DMS53 (cell line): ENCODE data around the gene RPL39.
A peak's percentile ranks its signal among the peaks of the same experiment; 100 is the strongest.
"Not testable (repeated sequence)": the region's sequence is repeated elsewhere in the genome, so short reads cannot be mapped to it uniquely, and the experiment has no call there.

ENCODE experiments used
- DNase-seq: peaks from one replicate; lab custom pipeline; 2025; lab: John Stamatoyannopoulos, UW

The RPL39 gene

DNA sequence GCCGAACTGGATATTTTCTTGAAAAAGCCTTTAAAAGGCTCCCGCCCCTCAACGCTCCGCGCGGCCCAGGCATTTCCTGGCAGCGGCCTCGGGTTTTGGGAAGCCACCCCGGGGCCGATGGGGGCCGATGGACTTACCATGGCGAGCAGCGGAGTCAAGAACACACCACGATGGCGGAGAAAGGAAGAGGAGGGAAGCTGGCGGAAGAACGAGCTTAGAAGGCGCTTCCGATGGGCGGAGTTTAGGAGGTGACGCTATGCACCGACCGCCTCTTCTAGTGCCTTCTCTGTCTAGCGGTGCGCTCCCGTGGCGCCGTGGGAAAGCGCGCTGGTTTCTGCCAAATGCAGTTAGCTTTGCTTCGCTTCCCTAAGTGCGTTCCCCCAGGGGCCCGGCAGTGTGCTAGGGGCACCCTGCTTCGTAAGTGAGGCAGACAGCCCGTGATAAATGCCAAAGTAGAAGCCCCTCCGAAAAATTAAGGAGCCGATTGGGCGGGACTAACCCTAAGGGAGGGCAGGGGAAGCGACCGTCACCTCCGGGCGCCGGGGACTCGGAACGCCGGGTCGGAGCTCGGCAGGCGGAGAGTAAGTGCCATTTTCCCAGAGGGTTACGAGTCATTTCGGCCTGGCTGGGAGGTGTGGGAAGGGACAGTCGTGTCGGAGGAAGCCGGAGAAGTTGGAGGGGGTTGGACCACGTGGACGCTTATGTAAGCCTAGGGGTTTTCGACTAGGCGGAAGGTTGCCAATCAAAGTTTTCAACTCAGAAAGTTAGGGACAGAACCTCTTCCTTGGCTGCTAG is at the start of gene RPL39:
Gene RPL39 (minus strand): TSS at position 194 of the 795 bp plus-strand sequence. CDS start 54 bp downstream, at position 140.
- DNase-seq, result peak; percentile 96

DNA sequence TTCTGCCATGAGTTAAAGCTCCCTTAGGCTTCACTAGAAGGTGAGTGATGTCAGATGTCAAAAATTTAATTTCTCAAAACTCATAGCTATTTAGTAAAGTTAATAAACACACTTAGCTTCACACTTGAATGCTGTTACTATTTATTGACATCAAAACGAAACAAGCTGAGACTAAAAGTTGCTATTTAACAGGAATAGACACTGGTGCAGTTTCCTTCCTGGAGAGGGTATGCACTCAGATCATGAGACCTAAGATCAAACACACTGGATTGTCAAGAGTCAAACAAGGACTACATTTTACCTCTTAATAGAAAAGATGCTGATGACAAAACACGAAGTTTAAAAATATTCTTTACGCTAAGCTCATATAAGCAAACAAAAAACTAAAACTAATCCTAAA is 42.5 kb upstream of the RPL39 start:
- no peak for DNase-seq

DNA sequence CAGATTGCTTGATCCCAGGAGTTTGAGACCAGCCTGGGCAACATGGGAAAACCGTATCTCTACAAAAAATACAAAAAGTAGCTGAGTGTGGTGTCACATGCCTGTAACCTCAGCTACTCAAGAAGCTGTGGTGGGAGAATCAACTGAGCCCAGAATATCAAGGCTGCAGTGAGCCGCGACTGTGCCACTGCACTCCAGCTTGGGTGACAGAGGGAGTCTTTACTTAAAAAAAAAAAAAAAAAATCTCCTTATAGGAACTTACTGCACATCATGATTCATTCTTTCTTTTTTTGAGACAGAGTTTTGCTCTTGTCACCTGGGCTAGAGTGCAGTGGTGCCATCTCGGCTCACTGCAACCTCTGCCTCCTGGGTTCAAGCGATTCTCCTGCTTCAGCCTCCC is 37.0 kb upstream of the RPL39 start:
- no peak for DNase-seq

DNA sequence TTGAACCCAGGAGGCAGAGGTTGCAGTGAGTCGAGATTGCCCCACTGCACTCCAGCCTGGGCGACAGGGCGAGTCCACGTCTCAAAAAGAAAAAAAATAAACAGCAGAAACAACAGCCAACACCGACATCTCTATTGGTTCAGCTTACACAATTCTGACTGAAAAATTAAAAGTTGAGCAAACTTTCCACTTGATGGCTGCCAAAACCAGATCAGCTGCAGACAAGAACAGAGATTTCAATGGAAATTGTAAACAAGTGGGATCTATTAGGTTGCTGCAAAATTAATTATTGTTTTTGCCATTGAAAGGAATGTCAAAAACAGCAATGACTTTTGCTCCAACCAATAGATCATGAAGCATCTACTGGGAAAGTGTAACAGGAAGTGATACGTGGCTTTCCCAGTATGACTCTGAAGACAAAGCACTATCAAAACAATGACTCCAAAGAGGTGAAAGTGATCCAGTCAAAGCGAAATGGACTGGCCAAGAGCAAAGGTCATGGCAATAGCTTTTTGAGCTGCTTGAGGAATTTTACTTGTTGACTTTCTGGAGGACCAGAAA is 35.0 kb upstream of the RPL39 start:
- DNase-seq, result peak; percentile 38

DNA sequence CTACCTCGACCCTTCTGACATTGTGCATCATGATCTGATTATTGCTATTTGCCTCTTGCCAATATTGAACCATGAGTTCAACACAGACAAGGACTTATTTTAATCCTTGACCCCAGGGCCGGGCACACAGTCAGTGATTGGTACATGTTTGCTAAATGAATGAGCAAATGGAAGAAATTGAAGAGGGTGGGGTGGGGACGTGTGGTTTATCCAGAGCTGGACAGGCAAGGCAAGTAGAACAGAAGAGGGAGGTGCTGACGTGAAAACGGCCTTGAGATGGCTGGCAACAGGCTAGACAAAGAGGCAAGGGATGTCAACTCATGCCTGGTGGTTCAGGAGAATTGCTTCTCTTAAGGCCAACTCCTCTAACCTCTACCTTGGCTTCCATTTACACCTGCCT is 32.8 kb upstream of the RPL39 start:
- not testable (repeated sequence) for DNase-seq

DNA sequence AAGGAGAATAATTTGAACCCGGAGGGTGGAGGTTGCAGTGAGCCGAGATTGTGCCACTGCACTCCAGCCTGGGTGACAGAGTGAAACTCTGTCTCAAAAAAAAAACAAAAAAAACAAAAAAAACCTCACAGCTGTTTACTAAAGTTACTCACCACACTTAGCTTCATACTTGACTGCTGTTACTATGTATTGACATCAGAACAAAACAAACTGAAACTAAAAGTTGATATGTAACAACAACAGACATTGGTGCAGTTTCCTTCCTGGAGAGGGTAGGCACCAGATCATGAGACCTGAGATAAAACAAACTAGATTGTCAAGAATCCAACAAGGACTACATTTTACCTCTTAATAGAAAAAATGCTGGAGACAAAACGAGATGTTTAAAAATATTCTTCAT is 30.3 kb upstream of the RPL39 start:
- DNase-seq, result peak; percentile 83

DNA sequence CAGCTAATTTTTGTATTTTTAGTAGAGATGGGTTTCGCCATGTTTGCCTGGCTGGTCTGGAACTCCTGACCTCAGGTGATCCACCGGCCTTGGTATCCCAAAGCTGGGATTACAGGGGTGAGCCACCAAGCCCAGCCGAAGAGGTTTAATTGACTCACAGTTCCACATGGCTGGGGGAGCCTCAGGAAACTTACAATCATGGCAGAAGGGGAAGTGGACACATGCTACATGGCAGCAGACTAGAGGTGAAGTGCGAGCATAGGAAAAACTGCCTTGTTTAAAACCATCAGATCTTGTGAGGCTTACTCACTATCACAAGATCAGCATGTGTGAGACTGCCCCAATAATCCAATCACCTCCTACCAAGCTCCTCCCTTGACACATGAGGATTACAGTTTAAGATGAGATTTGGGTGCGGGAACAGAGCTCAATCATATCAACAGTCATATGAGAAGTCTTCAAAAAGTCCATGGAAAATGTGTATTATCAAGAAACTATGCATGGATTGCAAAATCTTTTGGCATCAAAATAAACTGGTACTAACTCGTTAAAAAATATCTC is 25.8 kb upstream of the RPL39 start:
- DNase-seq, result no peak

DNA sequence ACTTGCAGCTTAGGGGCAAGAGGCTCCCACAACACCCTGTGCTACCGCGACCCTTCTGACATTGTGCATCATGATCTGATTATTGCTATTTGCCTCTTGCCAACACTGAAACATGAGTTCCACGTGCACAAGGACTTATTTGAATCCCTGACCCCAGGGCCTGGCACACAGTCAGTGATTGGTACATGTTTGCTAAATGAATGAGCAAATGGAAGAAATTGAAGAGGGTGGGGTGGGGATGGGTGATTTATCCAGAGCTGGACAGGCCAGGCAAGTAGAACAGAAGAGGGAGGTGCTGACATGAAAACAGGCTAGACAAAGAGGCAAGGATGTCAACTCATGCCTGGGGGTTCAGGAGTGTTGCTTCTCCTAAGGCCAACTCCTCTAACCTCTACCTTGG is 24.9 kb upstream of the RPL39 start:
- no peak for DNase-seq

DNA sequence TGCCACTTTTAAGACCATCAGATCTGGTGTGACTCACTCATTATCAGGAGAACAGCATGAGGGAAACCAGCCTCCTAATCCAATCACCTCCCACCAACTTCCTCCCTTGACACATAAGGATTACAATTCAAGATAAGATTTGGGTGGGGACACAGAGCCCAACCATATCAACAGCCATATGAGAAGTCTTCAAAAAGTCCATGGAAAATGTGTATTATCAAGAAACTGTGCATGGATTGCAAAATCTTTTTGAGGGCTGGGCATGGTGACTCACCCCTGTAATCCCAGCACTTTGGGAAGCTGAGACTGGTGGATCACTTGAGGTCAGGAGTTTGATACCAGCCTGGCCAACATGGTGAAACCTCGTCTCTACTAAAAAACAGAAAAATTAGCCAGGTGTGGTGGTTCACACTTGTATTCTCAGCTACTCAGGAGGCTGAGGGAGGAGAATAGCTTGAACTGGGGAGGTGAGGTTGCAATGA is 17.8 kb upstream of the RPL39 start:
- no peak for DNase-seq

DNA sequence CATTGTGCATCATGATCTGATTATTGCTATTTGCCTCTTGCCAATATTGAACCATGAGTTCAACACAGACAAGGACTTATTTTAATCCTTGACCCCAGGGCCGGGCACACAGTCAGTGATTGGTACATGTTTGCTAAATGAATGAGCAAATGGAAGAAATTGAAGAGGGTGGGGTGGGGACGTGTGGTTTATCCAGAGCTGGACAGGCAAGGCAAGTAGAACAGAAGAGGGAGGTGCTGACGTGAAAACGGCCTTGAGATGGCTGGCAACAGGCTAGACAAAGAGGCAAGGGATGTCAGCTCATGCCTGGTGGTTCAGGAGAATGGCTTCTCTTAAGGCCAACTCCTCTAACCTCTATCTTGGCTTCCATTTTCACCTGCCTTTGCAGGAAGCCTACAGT is 17.0 kb upstream of the RPL39 start:
- DNase-seq, result not testable (repeated sequence)

DNA sequence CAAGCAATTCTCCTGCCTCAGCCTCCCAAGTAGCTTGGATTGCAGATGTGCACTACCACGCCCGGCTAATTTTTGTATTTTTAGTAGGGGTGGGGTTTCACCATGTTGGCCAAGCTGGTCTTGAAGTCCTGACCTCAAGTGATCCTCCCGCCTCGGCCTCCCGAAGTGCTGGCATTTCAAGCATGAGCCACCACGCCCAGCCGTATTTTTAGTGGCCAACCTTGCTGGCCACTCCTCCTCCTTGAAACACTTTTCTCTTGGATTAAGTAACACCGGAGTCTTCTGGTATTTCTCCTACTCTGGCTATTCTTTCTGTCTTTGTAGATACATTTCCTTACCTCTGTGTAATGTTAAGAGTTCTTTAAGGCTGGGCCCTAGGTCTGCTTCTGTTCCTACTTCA is 11.1 kb upstream of the RPL39 start:
- DNase-seq, result no peak

DNA sequence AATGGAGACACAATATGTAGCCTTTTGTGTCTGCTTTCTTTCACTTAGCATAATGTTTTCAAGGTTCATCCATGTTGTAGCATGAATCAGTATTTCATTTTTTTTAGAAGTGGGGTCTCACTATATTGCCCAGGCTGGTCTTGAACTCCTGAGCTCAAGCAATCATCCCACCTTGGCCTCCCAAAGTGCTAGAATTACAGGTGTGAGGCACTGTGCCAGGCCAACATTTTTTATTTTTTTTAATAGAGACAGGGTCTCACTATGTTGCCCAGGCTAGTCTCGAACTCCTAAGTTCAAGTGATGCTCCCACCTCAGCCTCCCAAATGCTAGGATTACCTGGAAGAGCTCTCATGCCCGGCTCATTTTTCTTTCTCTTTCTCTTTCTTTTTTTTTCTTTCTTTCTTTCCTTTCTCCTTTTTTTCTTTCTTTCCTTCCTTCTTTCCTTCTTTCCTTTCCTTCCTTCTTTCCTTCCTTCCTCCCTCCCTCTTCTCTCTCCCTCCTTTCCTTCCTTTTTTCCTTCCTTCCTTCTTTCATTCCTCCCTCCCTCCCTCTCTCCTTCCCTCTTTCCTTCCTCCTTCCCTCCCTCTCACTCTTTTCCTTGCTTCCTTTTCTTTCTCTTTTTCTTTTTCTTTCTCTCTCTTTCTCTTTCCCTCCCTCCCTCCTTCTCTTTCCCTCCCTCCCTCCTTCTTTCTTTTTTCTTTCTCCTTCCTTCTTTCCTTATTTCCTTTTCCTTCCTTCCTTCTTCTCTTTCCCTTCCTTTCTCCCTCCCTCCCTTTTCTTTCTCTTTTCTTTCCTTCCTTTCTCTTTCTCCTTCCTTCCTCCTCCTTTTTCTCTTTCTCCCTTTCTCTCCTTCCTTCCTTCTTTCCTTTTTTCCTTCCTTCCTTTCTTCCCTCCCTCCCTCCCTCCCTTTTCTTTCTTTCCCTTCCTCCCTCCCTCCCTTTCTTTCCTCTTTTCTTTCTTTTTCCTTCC is 10.1 kb upstream of the RPL39 start:
- DNase-seq, result no peak

DNA sequence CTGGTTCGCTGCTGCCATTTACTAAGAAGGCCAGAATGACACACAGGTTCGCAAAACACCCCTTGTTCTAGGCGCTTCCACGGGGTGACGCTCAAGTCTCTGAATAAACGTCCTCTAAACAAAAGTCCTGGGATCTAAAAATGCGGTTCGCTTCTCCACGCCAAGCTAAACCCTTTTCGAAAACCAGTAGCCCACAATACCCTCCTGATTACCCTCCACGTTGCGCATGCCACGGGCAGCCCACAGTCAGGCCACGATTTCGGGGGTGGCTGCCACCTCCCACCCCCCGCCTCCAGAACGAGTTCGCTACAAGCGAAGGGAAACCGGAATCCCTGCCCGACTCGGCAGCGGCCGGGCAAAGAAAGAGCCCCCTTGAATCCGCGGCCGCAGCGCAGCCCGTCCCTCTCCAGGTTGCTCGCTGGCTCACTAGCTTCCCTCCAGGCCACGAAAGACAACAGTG is 423 bp downstream of the RPL39 start:
- DNase-seq, result peak; percentile 64

DNA sequence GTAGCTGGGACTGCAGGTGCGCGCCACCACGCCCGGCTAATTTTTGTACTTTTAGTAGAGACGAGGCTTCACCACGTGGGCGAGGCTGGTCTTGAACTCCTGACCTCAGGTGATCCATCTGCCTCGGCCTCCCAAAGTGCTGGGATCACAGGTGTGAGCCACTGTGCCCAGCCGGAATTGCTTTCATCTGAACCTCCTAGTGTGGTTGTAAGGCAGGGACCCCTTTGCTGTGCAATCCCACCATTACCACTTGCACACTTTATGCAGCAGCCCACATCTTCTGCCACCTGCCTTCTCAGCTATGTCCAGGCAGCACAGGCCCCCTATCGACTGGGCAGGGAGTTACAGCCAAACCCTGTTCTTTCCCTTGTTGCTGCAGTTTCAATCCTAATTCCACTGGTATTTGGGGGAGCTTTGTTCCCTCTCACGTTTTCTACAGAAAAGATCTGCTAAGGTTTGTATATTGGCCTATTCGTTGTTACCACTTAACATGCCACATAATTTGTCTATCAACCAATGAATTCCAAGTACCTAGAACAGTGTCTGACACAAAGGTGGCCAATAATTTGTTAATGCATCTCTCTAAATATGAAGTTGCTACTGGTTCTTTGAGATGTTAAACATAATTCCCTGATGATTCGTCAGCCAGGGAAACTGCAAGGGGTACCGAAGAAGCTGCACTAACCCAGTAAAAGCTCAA is 6.5 kb downstream of the RPL39 start:
- DNase-seq, result peak; percentile 64

DNA sequence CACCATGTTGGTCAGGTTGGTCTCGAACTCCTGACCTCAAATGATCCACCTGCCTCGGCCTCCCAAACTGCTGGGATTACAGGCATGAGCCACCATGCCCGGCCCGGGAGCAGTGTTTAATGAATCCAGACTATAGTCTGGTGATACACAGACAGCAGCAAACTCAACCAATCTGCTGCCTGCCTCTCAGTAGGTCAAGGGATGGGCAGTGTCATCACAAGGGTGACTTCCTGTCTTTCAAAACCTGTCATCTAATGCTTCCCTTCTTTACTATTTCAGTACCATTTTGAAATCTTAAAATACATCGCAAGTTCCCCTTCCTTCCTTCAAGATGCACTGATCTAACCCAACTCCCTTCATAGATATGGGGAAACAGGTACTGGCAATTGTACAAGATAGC is 8.4 kb downstream of the RPL39 start:
- DNase-seq, result no peak

DNA sequence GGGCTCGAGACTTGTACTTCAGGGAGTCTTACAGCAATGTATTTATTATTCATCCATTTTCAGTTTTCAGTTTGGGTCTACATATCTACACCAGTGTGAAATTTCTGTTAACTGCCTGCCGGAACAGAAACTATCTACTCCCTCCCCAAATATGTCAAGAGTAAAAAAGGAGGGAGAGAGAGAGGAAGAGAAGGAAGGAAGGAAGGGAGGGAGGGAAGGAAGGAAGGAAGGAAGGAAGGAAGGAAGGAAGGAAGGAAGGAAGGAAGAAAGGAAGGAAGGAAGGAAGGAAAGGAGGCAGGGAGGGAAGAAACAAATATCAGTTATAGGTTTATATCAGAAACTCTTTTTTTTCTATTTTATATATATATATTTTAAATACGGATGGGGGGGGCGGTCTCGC is 12.6 kb downstream of the RPL39 start:
- no peak for DNase-seq

DNA sequence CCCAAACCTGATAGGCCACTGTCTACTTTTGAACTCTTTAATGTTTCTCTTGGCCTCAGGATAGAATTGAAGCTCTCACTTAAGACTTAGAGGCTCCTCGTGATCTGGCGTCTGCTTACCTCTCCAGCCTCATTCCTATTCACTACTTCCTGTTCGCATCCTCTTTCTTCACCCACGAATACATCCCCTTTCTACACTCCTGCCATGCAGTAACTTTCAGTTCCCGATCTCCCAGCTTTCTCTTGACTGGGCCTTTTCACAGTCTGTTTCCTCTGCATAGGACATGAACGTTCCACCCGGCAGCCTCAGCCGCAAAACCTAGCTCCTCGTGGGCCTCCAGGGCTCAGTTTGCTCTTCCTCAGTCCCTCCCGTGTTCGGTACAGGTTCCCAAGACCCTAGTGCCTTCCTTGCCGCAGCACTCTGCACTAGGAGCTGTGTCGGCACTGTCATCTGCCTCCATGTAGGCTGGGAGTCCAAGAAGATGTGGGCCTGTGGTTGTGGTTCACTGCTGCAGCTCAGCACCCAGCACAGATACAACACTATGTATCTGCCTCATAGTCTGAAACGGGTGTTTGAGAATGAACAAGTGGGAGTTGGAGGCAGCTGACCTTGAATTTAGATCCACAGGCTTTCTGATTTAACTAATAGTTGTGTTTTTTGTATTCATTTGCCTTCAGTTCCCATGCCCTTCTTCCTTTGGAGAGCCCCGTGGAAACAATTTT is 15.8 kb downstream of the RPL39 start:
- no peak for DNase-seq

DNA sequence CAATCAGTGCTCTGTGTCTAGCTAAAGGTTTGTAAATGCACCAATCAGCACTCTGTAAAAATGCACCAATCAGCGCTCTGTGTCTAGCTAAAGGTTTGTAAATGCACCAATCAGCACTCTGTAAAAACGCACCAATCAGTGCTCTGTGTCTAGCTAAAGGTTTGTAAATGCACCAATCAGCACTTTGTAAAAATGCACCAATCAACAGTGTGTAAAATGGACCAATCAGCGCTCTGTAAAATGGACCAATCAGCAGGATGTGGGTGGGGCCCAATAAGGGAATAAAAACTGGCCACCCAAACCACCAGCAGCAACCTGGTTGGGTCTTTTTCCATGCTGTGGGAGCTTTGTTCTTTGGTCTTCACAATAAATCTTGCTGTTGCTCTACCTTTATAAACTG is 22.0 kb downstream of the RPL39 start:
- not testable (repeated sequence) for DNase-seq

DNA sequence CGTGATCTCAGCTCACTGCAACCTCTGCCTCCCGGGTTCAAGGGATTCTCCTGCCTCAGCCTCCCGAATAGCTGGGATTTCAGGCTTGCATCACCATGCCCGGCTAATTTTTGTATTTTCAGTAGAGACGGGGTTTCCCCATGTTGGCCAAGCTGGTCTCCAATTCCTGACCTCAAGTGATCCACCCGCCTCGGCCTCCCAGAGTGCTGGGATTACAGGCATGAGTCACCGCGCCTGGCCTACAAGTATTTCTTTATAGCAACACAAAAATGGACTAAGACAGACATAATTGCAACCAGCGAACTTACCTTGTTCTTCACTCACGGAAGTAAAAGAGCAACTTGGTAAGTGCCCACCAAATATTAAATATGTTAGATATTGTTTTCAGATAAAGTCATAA is 23.0 kb downstream of the RPL39 start:
- not testable (repeated sequence) for DNase-seq

DNA sequence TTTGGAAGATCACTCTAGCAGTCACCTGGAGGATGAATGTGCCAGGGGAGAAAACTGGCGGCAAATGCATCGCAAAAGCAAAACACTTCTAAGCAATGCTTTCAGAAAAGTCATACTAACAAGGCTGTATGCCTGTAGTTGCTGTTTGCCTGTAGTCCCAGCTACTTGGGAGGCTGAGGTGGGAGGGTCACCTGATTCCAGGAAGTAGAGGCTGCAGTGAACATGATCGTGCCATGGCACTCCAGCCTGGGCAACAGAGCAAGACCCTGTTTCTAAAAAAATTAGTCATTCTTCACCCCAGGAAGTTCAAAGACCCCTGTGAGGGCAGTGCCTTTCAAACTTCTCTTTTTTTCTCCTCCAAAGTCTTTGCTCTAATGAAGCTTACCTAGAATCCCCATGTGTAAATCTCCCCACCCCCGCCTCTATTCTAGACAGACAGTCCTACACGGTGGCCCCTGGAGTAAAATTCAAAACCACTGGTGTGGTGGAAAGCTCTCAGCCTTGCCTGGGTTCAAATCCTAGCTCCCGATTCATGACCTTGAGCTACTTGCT is 27.5 kb downstream of the RPL39 start:
- no peak for DNase-seq
